IPS-NIHi11 (cell line): ENCODE data around the gene SCAF1.
A peak's percentile ranks its signal among the peaks of the same experiment; 100 is the strongest.

Source experiments
- DNase-seq: peaks from one replicate; pipeline ENCODE4 v3.0.0; 2012; ENCODE audit warnings: mixed read lengths, low spot score

Gene SCAF1

DNA sequence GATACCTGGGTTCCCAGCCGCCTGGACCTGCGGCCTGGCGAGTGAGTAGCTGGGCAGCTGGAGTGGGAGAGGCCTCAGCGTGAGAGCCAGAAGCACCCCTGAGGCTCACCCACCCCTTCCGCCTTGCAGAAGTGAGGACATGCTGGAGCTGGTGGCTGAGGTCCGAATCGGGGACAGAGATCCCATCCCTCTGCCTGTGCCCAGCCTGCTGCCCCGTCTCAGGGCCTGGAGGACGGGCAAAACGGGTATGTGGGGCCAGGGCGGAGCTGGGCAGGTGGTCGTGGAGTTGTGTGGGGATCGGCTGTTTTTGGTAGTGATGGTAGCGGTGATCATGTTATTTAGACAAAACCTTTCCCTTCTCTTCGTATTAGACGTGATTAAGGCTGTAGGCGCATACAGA lies 4.6 kb downstream of the SCAF1 start:
- DNase-seq, result no peak

DNA sequence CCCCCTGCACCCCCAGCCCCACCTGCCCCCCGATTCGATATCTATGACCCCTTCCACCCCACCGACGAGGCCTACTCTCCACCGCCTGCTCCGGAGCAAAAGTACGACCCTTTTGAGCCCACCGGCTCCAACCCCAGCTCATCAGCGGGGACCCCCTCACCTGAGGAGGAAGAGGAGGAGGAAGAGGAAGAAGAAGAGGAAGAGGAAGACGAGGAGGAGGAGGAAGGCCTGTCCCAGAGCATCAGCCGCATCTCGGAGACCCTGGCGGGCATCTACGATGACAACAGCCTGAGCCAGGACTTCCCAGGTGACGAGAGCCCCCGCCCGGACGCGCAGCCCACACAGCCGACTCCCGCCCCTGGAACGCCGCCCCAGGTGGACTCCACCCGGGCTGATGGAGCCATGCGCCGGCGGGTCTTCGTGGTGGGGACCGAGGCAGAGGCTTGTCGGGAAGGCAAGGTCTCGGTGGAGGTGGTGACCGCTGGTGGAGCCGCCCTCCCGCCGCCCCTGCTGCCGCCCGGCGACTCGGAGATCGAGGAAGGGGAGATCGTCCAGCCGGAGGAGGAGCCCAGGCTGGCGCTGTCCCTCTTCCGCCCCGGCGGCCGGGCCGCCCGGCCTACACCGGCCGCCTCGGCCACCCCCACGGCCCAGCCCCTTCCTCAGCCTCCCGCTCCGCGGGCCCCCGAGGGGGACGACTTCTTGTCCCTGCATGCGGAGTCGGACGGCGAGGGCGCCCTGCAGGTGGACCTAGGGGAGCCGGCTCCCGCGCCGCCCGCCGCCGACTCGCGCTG lies 9.2 kb downstream of the SCAF1 start:
- no peak for DNase-seq

DNA sequence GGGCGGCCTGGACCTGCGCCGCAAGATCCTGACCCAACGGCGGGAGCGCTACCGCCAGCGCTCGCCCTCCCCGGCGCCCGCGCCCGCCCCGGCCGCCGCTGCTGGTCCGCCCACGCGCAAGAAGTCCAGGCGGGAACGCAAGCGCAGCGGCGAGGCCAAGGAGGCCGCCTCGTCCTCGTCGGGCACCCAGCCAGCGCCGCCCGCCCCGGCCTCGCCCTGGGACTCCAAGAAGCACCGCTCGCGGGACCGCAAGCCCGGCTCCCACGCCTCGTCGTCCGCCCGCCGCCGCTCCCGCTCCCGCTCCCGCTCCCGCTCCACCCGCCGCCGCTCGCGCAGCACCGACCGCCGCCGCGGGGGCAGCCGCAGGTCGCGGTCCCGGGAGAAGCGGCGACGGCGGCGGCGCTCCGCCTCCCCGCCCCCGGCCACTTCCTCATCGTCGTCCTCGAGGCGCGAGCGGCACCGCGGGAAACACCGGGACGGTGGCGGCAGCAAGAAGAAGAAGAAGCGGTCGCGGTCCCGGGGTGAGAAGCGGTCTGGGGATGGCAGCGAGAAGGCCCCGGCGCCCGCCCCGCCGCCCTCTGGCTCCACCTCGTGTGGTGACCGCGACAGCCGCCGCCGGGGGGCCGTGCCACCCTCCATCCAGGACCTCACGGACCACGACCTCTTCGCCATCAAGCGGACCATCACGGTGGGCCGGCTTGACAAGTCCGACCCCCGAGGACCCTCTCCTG lies 10.0 kb downstream of the SCAF1 start:
- no peak for DNase-seq

DNA sequence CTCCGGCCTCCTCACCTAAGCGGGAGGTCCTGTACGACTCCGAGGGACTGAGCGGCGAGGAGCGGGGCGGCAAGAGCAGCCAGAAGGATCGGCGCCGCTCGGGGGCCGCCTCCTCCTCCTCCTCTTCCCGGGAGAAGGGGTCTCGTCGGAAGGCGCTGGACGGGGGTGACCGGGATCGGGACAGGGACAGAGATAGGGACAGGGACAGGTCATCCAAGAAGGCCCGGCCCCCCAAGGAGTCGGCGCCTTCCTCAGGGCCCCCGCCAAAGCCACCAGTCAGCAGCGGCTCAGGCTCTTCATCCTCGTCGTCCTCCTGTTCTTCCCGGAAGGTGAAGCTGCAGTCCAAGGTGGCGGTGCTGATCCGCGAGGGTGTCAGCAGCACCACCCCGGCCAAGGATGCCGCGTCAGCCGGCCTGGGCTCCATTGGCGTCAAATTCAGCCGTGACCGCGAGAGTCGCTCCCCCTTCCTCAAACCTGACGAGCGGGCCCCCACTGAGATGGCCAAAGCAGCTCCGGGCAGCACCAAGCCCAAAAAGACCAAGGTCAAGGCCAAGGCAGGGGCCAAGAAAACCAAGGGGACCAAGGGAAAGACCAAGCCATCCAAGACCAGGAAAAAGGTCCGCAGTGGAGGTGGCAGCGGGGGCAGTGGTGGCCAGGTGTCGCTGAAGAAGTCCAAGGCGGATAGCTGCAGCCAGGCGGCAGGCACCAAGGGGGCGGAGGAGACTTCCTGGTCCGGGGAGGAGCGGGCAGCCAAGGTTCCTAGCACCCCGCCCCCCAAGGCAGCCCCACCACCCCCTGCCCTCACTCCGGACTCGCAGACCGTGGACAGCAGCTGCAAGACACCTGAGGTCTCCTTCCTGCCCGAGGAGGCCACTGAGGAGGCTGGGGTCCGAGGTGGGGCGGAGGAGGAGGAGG lies 10.8 kb downstream of the SCAF1 start:
- no peak for DNase-seq

DNA sequence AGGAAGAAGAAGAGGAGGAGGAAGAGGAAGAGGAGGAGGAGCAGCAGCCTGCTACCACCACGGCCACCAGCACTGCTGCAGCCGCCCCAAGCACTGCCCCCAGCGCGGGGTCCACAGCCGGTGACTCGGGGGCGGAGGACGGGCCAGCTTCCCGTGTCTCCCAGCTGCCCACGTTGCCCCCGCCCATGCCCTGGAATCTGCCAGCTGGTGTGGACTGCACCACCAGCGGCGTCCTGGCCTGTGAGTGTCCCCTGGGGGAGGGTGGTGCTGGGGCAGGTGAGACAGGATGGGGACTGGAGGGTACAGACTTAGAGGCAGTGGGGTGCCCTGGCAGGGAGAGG lies 11.4 kb downstream of the SCAF1 start:
- DNase-seq, result no peak

DNA sequence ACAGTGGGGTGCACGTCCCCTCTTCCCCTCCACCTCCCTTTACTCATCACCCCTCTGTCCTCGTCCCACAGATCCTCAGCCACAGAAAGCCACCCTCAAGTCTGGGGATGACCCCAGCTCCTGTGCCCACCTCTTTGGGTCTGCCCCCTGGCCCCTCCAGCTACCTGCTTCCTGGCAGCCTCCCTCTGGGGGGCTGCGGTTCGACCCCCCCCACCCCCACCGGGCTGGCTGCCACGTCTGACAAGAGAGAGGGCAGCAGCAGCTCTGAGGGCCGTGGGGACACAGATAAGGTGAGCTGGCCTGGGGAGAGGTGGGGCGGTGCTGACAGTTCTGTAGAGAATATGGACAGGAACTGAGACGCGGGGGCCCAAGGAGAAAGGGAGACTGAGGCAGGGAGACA lies 12.6 kb downstream of the SCAF1 start:
- no peak for DNase-seq

DNA sequence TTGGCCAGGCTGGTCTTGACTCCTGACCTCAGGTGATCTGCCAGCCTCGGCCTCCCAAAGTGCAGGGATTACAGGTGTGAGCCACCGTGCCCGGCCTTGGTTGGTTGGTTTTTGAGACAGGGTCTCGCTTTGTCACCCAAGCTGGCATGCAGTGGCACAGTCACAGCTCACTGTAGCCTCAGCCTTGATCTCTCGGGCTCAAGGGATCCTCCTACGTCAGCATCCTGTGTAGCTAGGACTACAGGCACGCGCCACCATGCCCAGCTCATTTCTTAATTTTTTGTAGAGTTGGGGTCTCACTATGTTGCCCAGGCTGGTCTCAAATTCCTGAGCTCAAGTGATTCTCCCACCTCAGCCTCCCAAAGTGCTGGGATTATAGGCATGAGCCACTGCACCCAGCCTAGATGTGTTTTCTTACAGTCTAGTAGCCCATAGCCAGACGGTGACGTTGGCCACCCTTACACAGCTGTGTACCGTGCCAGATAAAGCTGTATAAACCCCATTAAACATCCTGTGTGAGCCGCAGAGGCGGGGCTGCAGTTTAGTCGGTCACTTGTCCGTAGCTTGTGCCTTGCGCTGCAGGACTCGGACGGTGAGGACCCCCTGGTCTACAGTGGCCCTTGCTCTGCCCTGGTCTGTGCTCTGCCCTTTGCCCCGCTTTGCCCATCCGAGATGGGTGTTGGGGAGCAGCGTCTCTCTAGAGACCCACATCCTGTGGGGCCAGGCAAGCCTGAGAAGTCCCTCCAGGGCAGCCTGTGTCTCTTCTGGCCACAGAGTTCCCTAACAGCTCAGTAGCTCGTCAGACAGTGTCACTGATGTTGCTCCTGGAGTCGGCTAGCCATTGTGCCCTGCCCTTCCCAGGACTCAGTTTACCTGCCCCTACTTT lies 13.8 kb downstream of the SCAF1 start:
- DNase-seq, result no peak

DNA sequence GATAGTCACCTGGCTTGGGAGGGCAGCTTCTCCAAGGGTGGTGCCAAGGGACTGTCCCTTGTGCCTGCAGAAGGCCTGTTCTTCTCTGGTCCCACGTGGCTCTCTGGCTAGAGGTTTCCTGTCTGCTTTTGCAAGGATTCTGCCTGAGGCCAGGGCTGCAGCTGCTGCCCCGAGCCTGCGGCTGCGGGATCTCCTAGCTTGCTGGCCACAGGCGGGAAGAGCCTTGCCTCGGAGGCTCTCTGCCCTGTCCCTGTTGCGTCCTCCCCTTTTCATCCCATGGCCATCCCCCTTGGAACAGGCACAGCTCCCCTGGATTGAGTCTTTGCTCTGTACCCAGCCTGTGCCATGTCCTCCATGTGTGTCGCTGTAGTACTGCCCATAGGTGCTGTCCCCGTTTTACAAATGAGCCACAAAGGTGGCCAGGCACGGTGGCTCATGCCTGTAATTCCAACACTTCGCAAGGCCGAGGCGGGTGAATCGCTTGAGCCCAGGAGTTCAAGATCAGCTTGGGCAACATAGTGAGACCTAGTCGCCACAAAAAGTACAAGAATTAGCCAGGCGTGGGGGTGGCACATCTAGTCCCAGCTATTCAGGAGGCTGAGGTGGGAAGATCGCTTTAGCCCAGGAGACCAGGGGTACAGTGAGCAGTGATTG lies 14.6 kb downstream of the SCAF1 start:
- DNase-seq, result no peak

DNA sequence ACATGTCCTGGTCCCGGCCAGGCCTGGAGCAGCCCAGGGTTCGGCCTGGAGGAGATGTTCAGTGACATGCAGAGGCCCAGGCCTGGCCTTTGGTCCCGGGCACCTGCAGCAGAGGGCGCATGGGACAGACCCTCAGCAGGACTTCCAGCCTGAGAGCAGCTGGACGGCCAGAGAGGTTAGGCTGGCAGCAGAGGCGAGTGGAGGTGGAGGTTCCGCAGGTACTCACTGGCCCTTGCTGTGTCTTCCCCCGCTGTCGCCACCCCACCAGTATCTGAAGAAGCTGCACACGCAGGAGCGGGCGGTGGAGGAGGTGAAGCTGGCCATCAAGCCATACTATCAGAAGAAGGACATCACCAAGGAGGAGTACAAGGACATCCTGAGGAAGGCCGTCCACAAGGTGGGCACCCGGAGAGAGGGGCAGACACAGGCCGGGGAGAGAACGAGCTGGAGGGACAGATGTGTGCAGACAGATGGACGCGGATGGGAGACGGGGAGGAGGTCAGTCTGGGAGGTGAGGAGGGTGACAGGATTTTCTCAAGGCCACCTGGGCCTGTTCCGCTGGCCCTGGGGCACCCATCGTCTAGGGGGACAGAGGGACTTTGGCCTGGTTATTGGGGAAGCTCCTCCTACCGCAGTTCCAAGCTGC lies 15.6 kb downstream of the SCAF1 start:
- DNase-seq, result peak; percentile 8

DNA sequence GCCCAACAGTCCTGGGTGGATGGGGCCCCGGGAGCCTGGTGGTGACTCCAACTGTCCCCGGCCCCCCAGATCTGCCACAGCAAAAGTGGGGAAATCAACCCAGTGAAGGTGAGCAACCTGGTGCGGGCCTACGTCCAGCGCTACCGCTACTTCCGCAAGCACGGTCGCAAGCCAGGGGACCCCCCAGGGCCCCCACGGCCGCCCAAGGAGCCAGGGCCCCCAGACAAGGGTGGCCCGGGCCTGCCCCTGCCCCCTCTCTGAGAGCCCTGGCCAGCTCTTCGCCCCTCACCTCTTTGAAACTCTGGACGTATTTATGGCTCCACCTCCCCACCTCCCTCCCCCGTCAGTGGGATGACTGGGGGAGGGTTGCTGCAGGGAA lies 16.1 kb downstream of the SCAF1 start:
- peak; percentile 17 for DNase-seq

DNA sequence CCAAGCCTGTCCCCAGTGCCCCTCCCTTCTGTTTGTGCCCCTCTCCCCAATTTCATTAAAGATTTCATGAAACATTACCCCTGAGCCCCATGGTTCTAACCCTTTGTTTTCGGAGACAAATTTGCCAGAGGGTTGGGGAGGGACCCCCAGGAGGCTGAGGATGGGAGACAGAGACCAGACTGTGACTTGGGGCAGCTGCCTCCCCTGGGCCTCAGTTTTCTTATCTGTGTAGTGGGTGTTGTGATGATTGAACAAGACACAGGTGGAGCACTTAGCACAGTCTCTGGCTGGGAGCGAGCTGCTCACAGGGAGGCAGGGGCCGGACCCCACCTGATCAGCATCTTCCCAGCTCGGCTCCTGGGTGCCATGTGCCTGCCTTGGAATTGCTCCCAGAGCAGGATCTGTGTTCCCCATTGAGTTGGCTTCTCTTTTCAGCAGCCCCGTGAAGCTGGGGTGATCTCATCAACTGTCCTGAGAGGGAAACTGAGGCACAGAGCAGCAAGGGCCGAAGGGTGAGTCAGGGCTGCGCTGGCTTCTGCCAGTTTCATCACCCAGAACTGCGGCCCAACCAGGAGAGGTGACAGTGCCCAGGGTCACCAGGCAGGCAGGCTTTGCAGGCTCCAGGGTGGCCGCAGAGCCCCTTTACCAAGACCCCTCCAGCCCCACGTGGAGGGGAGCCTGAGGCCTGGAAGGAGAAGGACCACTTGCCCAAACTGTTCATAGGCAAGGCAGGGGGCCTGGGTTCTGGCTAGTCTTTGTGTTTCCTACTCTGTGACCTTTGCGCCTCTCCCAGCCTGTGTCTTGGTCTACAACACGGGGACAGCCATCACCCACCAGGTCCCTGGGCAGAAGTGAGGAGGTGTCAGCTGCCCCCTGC lies 16.8 kb downstream of the SCAF1 start:
- DNase-seq, result peak; percentile 9

DNA sequence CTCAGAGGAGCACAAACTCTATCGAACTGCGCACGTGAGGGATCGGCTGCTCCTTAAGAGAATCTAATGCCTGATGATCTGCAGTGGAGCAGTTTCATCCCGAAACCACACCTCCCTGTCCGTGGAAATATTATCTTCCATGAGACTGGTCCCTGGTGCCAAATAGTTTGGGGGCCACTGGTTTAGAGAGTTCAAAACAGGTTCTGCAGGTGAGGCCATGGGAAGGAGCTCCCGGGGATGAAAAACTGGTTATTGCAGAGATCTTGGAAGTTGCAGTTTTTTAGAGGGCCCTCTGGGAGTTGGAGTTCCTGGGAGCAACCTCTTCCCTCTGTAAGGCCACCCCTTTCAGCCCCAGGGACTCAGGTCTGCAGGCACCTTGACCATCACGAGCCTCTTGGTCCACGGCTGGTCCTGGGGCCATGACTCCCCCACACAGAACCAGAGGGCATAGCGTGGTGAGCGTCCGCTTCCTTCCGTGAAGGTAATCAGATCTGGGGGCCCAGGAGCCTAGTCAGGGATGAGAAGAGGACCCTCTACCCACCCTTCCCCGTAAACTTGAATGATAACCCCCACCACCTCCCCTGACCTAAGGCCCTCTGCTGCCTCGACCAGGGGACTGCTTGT lies 18.4 kb downstream of the SCAF1 start:
- DNase-seq, result peak; percentile 2

DNA sequence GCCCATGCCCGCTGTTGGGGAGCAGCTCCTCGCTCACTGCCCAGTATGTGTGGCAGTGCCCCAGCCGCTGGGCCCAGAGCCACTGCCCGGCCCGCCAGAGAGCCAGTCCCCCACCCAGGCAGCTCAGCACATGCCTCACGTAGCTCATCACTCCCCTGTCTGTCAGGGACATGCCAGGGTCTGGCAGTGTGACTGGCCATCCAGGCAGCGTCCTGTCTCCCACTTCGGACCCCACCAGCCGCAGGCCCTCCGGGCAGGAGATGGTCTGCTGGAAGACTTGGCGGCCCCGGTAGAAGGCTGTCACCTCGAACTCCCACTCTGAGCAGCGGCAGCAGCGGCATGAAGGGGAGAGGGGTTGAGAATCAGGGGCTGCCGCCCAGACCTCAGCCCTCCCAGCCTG lies 20.0 kb downstream of the SCAF1 start:
- DNase-seq, result peak; percentile 7

DNA sequence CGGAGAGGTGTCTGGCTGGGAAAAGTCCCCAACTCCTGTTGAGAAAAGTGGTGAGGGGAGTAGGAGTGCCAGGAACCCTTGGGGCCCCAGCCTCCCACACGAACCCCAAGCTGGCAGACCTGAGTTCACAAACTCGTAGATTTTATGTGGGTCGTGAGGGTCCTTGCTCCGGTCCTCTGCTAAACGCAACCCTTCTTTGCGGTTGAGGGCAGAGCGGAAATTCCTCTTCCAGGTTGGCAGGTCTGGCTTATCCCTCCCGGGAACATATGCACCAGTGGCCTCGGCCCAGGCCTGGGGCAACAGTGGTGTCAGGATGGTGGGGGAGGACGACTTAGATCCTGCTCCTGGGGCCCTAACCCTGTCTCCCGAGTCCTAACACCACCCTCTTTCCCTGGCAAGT lies 21.2 kb downstream of the SCAF1 start:
- DNase-seq, result peak; percentile 9

DNA sequence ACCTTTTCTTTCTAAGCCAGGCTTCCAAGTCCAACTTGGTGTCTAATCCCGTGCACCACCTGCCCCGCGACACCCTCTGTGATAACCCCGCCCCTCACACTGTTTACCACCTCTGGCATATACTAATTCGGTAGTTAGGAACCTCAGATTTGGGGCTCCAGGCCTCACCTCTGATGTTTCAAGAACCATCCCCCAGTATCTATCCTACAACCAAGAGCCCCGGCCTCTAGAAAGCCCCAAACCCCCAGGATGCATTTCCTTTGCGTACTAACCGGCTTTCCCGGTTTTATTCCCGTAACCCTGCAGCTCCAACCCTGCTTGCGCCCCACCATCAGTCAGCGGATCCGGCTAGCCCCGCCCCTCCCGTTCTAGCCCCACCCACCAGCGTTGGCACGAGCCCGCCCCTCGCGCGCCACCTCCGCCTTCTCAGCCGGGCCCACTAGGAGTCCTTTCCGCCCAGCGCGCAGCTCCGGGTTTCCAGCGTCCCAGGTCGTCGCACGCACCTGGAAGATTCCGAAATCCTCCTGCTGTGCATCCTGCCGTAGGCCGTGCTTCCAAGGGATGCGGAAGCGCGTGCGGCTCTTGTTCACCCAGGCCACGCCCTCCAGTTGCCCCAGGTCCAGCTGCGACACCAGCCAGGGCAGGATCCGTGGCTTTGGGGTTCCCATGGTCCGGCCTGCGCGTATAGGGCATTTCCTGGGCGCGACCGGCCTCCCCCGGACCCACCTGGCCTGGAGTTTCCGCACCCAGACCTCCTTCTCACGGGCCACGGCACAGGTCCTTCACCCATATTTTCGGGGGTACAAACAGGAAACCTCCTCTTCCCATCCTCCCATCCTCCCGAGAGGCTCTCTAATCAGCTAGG lies 22.4 kb downstream of the SCAF1 start:
- DNase-seq, result peak; percentile 92

DNA sequence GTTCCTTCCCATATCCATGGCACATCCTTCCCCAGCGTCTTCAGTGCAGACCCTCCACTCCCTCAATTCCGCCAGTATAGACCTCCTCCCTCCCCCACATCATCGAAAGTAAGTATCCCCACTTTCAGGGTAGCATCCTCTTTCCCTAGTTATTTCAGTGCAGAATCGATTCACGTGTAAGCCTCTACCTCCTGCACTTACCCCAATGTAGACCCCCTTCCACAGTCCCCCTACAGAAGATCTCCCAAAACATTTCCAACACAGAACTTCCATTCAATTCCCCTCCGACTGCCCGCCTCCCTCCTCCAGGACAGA lies 23.0 kb downstream of the SCAF1 start:
- no peak for DNase-seq

DNA sequence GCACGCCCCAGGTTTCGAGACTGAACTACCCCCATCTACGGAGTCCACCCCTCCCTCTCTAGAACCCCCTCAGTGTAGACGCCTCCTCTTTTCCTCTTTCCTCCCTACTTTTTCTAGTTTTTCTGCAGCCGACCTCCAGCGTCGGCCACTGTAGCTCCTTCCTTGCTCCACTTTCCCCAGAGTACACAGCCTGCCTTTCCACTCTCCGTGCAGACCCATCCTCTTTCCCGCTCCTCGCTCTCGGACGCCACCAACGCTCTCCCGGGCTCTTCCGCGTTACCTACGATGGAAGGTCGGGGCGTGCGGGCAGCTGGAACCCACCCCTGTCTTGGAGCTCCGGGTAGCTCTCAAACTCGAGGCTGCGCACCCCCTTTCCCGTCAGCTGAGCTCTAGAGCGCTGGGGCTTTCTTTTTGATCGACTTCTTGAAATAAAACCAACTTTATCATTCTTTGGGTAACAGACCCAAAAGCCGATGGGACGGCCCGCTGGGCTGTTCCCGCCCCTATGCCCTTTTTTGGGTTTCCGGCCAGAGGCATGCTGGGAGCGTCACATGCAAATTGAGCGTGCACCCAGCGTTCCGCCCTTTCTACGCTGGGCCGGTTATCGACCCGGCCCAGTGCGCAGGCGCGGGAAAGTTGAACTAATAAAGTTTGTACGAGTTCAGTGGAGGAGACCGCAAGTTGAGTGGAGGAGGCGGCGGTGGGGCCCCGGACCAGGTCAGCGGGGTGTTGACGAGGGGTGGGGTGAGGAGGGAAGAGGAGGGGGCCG lies 23.5 kb downstream of the SCAF1 start, which contains the start of the genes BCL2L12 and IRF3:
Gene BCL2L12 (plus strand): TSS at position 583 of the 769 bp plus-strand sequence. CDS start 760 bp downstream, outside the sequence.
Gene IRF3 (minus strand): TSS at position 507 of the 769 bp plus-strand sequence. CDS start 1,019 bp downstream, outside the sequence.
- peak; percentile 93 for DNase-seq
